ENCODE results near the gene YWHAB. TPM values are rescaled to one million over a fixed set of nuclear protein-coding genes. Genes with fewer than 3 reads are reported as not detected.

Gene YWHAB
- polyA plus RNA-seq, 1 of the 3 experiments (the other 2 are of a cell fraction): 84.3 TPM

DNA sequence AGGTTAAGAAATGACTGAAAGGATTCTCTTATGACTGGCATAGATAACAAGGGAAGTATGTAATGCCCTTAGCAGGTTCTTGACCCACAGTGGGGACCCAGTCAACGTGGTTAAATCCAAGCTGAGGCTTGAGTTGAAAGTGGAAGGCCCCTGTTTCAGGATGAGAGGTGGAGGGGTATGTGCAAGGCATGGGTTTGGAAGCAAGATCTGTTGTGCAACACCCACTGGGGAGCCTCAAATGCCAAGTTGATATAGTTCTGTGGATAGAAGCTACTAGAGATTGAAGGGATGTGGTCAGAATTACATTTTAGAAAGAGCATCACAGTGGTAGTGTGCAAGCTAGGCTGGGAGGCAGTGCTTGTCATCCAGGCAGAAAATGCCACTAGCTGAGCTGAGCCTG is 29.4 kb downstream of the YWHAB start:
- POLR2A ChIA-PET: no interaction called here
- Histone ChIP-seq H3K27ac (ENCODE audit: low read depth in 2 of 2, low read length in 1 of 2) (no peak overlapping the region), H2AFZ (ENCODE audit: low read depth) (no peak overlapping the region), H4K20me1 (ENCODE audit: insufficient read depth) (no peaks in the 10 kb centered on the region), H3K9ac (no peak overlapping the region), H3K4me1 (ENCODE audit: control insufficient read depth in 1 of 2, insufficient read depth in 2 of 2, low read depth in 1 of 2, low read length in 1 of 2) (peaks cover 0 to 4% of the 10 kb centered on the region in 2 experiments; a peak in 1 of 4 replicates), H3K4me2 (no peak overlapping the region), H3K4me3 (ENCODE audit: low read depth in 2 of 2, low read length in 1 of 2) (no peak overlapping the region), H3K27me3 (ENCODE audit: insufficient read depth) (no peaks in the 10 kb centered on the region), H3K36me3 (replicated peaks in 1 of 2; ENCODE audit: control insufficient read depth in 1 of 2, insufficient read depth in 2 of 2, low read length in 1 of 2) (peaks cover 7 to 44% of the 10 kb centered on the region in 2 experiments), H3K9me2 (no peaks in the 10 kb centered on the region), H3K79me2 (ENCODE audit: insufficient read depth) (0 out of 2 replicates have a peak, but pooled peaks cover 5% of the 10 kb centered on the region), H3F3A (replicated peaks; ENCODE audit: insufficient read depth) (no peaks in the 10 kb centered on the region), H3K9me3 (no peaks in the 10 kb centered on the region)
- 88% methylated on average over 1 of the region's 1 CpG for WGBS (ENCODE audit: low lambda C conversion rate)
- CTCF ChIA-PET: no interaction called here
- TF ChIP-seq CHD2 (IDR thresholded peaks at IDR 0.05; ENCODE audit: low read length, partially characterized antibody): no peak
- TF ChIP-seq TAF1 (IDR thresholded peaks at IDR 0.05; ENCODE audit: borderline replicate concordance, low read depth, low read length): no peak
- TF ChIP-seq, protein P1, sequence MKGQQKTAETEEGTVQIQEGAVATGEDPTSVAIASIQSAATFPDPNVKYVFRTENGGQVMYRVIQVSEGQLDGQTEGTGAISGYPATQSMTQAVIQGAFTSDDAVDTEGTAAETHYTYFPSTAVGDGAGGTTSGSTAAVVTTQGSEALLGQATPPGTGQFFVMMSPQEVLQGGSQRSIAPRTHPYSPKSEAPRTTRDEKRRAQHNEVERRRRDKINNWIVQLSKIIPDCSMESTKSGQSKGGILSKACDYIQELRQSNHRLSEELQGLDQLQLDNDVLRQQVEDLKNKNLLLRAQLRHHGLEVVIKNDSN (IDR thresholded peaks at IDR 0.05; ENCODE audit: borderline replicate concordance, low read depth): no peak
- no peak for TF ChIP-seq TEAD4 (IDR thresholded peaks at IDR 0.05; ENCODE audit: borderline replicate concordance, insufficient read depth)
- no peak for TF ChIP-seq FOXJ3 (CRISPR knock-in tag; IDR thresholded peaks at IDR 0.05)
- TF ChIP-seq SMC3 (IDR thresholded peaks at IDR 0.05; ENCODE audit: low read depth, low read length): no peak
- TF ChIP-seq, protein P2, sequence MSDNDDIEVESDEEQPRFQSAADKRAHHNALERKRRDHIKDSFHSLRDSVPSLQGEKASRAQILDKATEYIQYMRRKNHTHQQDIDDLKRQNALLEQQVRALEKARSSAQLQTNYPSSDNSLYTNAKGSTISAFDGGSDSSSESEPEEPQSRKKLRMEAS (IDR thresholded peaks at IDR 0.05; ENCODE audit: low read depth): no peak
- TF ChIP-seq FOXM1 (IDR thresholded peaks at IDR 0.05; ENCODE audit: low read depth): no peak
- no peak for TF ChIP-seq SIN3A (IDR thresholded peaks at IDR 0.05; ENCODE audit: borderline replicate concordance, low read depth, low read length)
- TF ChIP-seq, protein P3, sequence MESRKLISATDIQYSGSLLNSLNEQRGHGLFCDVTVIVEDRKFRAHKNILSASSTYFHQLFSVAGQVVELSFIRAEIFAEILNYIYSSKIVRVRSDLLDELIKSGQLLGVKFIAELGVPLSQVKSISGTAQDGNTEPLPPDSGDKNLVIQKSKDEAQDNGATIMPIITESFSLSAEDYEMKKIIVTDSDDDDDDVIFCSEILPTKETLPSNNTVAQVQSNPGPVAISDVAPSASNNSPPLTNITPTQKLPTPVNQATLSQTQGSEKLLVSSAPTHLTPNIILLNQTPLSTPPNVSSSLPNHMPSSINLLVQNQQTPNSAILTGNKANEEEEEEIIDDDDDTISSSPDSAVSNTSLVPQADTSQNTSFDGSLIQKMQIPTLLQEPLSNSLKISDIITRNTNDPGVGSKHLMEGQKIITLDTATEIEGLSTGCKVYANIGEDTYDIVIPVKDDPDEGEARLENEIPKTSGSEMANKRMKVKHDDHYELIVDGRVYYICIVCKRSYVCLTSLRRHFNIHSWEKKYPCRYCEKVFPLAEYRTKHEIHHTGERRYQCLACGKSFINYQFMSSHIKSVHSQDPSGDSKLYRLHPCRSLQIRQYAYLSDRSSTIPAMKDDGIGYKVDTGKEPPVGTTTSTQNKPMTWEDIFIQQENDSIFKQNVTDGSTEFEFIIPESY (IDR thresholded peaks at IDR 0.05; ENCODE audit: borderline replicate concordance, low read depth): no peak
- no peak for TF ChIP-seq RFX5 (IDR thresholded peaks at IDR 0.05; ENCODE audit: low read length)
- no peak for TF ChIP-seq NRF1 (IDR thresholded peaks at IDR 0.05; ENCODE audit: low read depth, low read length)
- DNase-seq: no peak

DNA sequence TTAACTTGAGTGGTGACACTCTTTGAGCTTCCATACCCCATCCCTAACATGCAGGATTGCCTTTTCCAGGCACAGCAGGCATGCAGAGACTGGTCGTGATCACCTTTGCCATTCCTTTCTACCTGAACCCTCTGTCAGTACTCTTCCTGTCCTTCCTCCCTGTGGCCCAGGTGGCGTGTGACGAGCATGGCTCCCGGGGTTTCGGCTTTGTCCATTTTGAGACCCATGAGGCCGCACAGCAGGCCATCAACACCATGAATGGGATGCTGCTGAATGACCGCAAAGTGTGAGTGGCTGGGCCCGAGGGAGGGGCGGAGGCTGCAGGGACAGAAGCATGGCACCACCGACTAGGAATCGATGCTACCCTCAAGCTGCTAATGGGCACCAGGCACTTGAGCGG is 31.1 kb downstream of the YWHAB start:
- ChIA-PET POLR2A (no interaction called here), CTCF (interaction anchor here (0.7 to 0.9 kb wide), 2 partner anchors 17 to 26 kb away, joined by 3 read pairs; no protein-coding TSS in a partner anchor)
- H2AFZ ChIP-seq (ENCODE audit: low read depth): no peak overlapping the region
- H3K9me2 ChIP-seq: no peaks in the 10 kb centered on the region
- no peaks in the 10 kb centered on the region for H3K27me3 ChIP-seq (ENCODE audit: insufficient read depth)
- no peak overlapping the region for H3K4me3 ChIP-seq (ENCODE audit: low read depth in 2 of 2, low read length in 1 of 2)
- no peak overlapping the region for H3K9ac ChIP-seq
- H3K9me3 ChIP-seq: no peaks in the 10 kb centered on the region
- H3K4me2 ChIP-seq: no peak overlapping the region
- no peaks in the 10 kb centered on the region for H3F3A ChIP-seq (replicated peaks; ENCODE audit: insufficient read depth)
- WGBS (ENCODE audit: low lambda C conversion rate): 98% methylated on average over 6 of the region's 12 CpGs
- H3K36me3 ChIP-seq (replicated peaks in 1 of 2; ENCODE audit: control insufficient read depth in 1 of 2, insufficient read depth in 2 of 2, low read length in 1 of 2): peaks cover 7 to 48% of the 10 kb centered on the region in 2 experiments
- H3K79me2 ChIP-seq (ENCODE audit: insufficient read depth): no peaks in the 10 kb centered on the region
- no peaks in the 10 kb centered on the region for H4K20me1 ChIP-seq (ENCODE audit: insufficient read depth)
- H3K4me1 ChIP-seq (ENCODE audit: control insufficient read depth in 1 of 2, insufficient read depth in 2 of 2, low read depth in 1 of 2, low read length in 1 of 2): no peaks in the 10 kb centered on the region; a peak in 1 of 4 replicates
- no peak overlapping the region for H3K27ac ChIP-seq (ENCODE audit: low read depth in 2 of 2, low read length in 1 of 2)
- DNase-seq: no peak
- no peak for TF ChIP-seq RAD21 (IDR thresholded peaks at IDR 0.05; ENCODE audit: low read length)
- no peak for TF ChIP-seq RFX5 (IDR thresholded peaks at IDR 0.05; ENCODE audit: low read length)
- TF ChIP-seq, protein P4, sequence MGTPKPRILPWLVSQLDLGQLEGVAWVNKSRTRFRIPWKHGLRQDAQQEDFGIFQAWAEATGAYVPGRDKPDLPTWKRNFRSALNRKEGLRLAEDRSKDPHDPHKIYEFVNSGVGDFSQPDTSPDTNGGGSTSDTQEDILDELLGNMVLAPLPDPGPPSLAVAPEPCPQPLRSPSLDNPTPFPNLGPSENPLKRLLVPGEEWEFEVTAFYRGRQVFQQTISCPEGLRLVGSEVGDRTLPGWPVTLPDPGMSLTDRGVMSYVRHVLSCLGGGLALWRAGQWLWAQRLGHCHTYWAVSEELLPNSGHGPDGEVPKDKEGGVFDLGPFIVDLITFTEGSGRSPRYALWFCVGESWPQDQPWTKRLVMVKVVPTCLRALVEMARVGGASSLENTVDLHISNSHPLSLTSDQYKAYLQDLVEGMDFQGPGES (IDR thresholded peaks at IDR 0.05; ENCODE audit: low read depth, low read length): no peak
- no peak for TF ChIP-seq MEF2A (IDR thresholded peaks at IDR 0.05; ENCODE audit: borderline replicate concordance, low read depth)
- no peak for TF ChIP-seq TCF12 (IDR thresholded peaks at IDR 0.05)
- TF ChIP-seq, protein P5, sequence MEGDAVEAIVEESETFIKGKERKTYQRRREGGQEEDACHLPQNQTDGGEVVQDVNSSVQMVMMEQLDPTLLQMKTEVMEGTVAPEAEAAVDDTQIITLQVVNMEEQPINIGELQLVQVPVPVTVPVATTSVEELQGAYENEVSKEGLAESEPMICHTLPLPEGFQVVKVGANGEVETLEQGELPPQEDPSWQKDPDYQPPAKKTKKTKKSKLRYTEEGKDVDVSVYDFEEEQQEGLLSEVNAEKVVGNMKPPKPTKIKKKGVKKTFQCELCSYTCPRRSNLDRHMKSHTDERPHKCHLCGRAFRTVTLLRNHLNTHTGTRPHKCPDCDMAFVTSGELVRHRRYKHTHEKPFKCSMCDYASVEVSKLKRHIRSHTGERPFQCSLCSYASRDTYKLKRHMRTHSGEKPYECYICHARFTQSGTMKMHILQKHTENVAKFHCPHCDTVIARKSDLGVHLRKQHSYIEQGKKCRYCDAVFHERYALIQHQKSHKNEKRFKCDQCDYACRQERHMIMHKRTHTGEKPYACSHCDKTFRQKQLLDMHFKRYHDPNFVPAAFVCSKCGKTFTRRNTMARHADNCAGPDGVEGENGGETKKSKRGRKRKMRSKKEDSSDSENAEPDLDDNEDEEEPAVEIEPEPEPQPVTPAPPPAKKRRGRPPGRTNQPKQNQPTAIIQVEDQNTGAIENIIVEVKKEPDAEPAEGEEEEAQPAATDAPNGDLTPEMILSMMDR (IDR thresholded peaks at IDR 0.05): no peak
- TF ChIP-seq, protein P6, sequence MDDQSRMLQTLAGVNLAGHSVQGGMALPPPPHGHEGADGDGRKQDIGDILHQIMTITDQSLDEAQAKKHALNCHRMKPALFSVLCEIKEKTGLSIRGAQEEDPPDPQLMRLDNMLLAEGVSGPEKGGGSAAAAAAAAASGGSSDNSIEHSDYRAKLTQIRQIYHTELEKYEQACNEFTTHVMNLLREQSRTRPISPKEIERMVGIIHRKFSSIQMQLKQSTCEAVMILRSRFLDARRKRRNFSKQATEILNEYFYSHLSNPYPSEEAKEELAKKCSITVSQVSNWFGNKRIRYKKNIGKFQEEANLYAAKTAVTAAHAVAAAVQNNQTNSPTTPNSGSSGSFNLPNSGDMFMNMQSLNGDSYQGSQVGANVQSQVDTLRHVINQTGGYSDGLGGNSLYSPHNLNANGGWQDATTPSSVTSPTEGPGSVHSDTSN (IDR thresholded peaks at IDR 0.05): no peak
- TF ChIP-seq YY1 (IDR thresholded peaks at IDR 0.05; ENCODE audit: low read depth): no peak
- no peak for TF ChIP-seq JUND (IDR thresholded peaks at IDR 0.05)

All from SK-N-SH (cell line).